ENCODE measurements around the gene LRCOL1. TPM values are rescaled to one million over a fixed set of nuclear protein-coding genes. Genes with fewer than 3 reads are reported as not detected.

Gene LRCOL1
- total RNA-seq, 4 donors from 2014 or later: not detected

DNA sequence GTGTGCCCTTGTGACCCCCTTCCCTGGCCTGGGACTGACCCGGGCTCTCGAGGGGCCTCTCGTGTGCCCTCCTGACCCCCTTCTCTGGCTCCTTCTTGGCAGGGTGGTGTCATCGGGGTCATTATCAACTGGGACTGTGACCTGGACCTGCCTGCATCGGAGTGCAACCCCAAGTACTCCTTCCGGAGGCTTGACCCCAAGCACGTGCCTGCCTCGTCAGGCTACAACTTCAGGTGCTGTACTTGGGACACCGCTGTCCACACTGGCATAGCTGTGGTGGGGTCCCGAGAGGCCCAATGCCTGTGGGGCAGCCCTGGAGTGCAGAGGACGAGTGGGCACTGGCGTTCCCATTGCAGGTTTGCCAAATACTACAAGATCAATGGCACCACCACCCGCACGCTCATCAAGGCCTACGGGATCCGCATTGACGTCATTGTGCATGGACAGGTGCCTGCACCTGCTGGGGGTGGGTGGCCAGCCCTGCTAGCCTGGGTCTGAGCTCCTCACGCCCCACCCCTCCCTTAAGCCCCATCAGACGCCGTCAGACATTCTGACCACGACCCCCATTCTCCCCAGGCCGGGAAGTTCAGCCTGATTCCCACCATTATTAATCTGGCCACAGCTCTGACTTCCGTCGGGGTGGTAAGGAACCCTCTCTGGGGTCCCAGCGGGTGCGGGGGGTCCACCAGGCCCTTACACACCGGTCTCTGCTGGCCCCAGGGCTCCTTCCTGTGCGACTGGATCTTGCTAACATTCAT, 10.7 kb upstream of the LRCOL1 start:
- ATAC-seq (ENCODE audit: low FRiP score) (no peak), DNase-seq (ENCODE audit: low spot score) (no peak)
- TF ChIP-seq, protein P1, sequence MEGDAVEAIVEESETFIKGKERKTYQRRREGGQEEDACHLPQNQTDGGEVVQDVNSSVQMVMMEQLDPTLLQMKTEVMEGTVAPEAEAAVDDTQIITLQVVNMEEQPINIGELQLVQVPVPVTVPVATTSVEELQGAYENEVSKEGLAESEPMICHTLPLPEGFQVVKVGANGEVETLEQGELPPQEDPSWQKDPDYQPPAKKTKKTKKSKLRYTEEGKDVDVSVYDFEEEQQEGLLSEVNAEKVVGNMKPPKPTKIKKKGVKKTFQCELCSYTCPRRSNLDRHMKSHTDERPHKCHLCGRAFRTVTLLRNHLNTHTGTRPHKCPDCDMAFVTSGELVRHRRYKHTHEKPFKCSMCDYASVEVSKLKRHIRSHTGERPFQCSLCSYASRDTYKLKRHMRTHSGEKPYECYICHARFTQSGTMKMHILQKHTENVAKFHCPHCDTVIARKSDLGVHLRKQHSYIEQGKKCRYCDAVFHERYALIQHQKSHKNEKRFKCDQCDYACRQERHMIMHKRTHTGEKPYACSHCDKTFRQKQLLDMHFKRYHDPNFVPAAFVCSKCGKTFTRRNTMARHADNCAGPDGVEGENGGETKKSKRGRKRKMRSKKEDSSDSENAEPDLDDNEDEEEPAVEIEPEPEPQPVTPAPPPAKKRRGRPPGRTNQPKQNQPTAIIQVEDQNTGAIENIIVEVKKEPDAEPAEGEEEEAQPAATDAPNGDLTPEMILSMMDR (IDR thresholded peaks at IDR 0.05): no peak

DNA sequence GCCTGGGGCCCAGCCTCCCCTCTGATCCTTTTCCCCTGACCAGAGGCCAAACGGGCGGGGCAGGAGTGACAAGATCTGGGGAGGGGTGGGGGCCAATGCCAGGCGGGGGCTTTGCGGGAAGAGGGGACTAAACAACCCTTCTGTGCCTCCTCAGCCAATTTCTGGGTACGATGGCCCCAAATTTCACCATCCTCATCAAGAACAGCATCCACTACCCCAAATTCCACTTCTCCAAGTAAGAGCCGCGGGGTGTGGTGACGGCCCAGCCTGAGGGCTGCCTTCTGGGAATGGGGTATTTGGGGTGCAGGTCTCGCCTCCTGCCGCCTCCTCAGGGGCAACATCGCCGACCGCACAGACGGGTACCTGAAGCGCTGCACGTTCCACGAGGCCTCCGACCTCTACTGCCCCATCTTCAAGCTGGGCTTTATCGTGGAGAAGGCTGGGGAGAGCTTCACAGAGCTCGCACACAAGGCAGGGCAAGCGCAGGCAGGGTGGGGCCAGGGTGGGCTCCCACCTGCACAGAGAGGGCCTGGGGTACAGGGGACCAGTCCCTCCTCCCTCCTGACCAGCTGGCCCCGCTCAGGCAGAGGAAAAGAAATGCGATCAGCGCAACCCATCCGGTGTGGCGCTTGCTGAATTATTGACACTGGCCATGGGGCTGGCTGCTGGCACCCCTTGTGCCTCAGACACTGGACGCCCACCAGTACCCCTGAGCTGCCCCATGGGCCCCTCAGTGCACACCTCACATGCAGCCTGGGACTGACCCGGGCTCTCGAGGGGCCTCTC, 9.9 kb upstream of the LRCOL1 start:
- ATAC-seq (ENCODE audit: low FRiP score) (no peak), DNase-seq (ENCODE audit: low spot score) (no peak)
- TF ChIP-seq, protein P1 (IDR thresholded peaks at IDR 0.05): no peak

DNA sequence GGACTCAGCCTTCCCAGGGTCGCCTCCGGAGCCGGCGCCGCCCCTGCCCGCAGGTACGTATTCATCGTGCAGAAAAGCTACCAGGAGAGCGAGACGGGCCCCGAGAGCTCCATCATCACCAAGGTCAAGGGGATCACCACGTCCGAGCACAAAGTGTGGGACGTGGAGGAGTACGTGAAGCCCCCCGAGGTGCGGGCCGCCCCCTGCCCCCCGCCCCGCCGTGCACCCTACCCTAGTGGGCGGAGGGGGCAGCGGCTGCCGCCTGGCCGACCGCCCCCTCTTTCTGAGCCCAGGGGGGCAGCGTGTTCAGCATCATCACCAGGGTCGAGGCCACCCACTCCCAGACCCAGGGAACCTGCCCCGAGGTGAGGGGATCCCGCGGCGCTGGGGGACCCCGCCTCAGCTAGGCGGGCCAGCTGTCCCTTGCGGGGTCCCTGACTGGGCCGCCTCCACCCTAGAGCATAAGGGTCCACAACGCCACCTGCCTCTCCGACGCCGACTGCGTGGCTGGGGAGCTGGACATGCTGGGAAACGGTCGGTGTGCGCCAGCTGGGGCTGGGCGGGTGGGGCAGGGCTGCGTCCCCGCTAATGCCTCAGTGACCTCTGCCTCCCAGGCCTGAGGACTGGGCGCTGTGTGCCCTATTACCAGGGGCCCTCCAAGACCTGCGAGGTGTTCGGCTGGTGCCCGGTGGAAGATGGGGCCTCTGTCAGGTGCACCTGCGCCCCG, 9.2 kb upstream of the LRCOL1 start:
- no peak for ATAC-seq (ENCODE audit: low FRiP score)
- TF ChIP-seq, protein P1 (IDR thresholded peaks at IDR 0.05): no peak
- DNase-seq (ENCODE audit: low spot score): no peak

DNA sequence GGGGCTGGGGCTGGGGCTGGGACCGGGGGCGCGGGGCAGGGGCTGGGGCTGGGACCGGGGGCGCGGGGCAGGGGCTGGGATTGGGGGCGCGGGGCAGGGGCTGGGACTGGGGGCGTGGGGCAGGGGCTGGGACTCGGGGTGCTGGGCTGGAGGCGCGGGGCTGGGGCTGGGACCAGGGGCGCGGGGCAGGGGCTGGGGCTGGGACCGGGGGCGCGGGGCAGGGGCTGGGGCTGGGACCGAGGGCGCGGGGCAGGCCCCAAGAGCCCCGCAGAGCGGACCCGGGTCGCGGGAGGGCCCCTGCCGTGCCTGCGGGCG, 8.6 kb upstream of the LRCOL1 start:
- DNase-seq (ENCODE audit: low spot score) (no peak), ATAC-seq (ENCODE audit: low FRiP score) (no peak)
- TF ChIP-seq, protein P1 (IDR thresholded peaks at IDR 0.05): no peak

DNA sequence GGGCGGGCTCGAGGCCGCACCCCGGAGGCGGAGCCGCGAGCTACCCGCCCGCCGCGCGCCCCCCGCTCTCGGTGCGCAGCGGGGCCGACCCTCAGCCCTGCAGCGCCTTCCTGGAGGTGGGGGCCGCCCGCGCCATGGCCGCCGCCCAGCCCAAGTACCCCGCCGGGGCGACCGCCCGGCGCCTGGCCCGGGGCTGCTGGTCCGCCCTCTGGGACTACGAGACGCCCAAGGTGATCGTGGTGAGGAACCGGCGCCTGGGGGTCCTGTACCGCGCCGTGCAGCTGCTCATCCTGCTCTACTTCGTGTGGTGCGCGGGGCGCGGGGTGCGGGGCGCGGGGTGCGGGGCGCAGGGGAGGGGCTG, 8.3 kb upstream of the LRCOL1 start, which contains the start of gene P2RX2:
Gene P2RX2, plus strand, starts transcription at position 94 of the 361 bp plus-strand sequence. Its CDS starts 41 bp downstream, at position 135.
- DNase-seq (ENCODE audit: low spot score) (no peak), ATAC-seq (ENCODE audit: low FRiP score) (no peak)
- TF ChIP-seq, protein P1 (IDR thresholded peaks at IDR 0.05): no peak

DNA sequence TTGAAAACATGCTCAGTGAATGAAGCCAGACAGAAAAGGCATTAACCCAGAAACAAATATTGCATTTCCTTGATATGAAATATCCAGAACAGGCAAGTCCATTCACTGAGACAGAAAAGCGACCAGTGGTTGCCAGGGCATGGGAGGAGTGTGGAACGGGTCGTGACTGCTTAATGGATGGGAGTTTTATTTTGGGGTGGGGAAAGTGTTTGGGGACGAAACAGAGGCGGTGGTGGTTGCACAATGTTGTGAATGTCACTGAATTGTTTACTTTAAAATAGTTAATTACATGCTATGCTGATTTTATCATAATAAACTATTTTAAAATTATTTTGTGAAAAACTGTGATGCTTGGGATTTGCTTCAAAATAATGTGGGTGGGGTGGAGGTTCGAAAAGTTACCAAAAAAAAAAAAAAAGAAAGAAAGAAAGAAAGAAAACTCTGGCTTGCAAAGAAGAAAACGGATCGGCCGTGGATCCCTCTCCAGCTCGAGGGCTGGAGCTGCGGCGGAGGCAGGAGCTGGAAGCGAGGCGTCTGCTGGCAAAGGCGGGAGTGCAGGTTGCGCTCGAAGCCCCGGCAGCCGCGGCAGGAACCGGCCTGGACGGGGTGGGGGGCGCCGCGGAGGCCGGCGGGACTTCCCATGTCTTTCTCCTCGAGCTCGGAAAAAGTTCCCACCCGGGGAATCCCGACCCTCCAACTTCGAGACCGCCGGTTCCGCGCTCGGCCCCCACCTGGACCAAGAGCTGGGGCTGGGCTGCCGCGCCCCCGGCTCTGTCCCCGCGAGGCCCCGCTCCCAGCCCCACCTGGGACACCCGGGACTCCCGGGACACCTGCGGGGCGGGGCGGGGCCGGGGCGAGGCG, 7.7 kb upstream of the LRCOL1 start:
- TF ChIP-seq, protein P1 (IDR thresholded peaks at IDR 0.05): no peak
- no peak for ATAC-seq (ENCODE audit: low FRiP score)
- DNase-seq (ENCODE audit: low spot score): no peak

Measured in omental fat pad (tissue), 4 donors.